Hepatocyte (in vitro differentiated cells): ENCODE data around the gene KIF11. TPM values are rescaled to one million over a fixed set of nuclear protein-coding genes. Genes with fewer than 3 reads are reported as not detected.
A peak's percentile ranks its signal among the peaks of the same experiment; 100 is the strongest.

Experiments
- DNase-seq: peaks from one replicate; pipeline ENCODE4 v3.0.0-alpha.2; 2016; ENCODE audit warnings: low spot score
- H2AFZ ChIP-seq: fragments of 200-600 bp; sonication (generic); 2 replicates; pipeline ENCODE4 v1.6.0; 2016; ENCODE audit warnings: antibody characterized with exemption, mild to moderate bottlenecking
- H3K27ac ChIP-seq: fragments of 200-600 bp; sonication (generic); 2 replicates; pipeline ENCODE4 v1.5.1; 2016; ENCODE audit warnings: mild to moderate bottlenecking
- H3K27me3 ChIP-seq: fragments of 200-600 bp; sonication (generic); 2 replicates; pipeline ENCODE4 v1.6.1; 2016
- H3K36me3 ChIP-seq: fragments of 200-600 bp; sonication (generic); replicated peaks from 2 replicates; pipeline ENCODE4 v1.5.1; 2016; ENCODE audit warnings: low read depth; ENCODE audit not compliant: insufficient read depth
- H3K4me1 ChIP-seq: fragments of 200-600 bp; sonication (generic); 2 replicates; pipeline ENCODE4 v1.5.1; 2016; ENCODE audit warnings: mild to moderate bottlenecking, moderate library complexity; ENCODE audit not compliant: insufficient read depth
- H3K4me2 ChIP-seq: fragments of 200-600 bp; sonication (generic); 2 replicates; pipeline ENCODE4 v1.6.0; 2016
- H3K4me3 ChIP-seq: fragments of 200-600 bp; sonication (generic); 2 replicates; pipeline ENCODE4 v1.5.1; 2016; ENCODE audit warnings: mild to moderate bottlenecking
- H3K79me2 ChIP-seq: fragments of 200-600 bp; sonication (generic); 2 replicates; pipeline ENCODE4 v1.6.0; 2017; ENCODE audit warnings: mild to moderate bottlenecking
- H3K9me2 ChIP-seq: fragments of 200-600 bp; sonication (generic); replicated peaks from 2 replicates; pipeline ENCODE4 v1.6.0; 2017; ENCODE audit warnings: mild to moderate bottlenecking; ENCODE audit not compliant: insufficient read depth
- H3K9me3 ChIP-seq: fragments of 200-600 bp; sonication (generic); 2 replicates; pipeline ENCODE4 v1.5.1; 2016; ENCODE audit warnings: low read depth, mild to moderate bottlenecking
- H4K20me1 ChIP-seq: fragments of 200-600 bp; sonication (generic); 2 replicates; pipeline ENCODE4 v1.6.0; 2016; ENCODE audit warnings: mild to moderate bottlenecking; ENCODE audit not compliant: insufficient read depth, poor library complexity, severe bottlenecking
- CTCF ChIP-seq: fragments of 200-600 bp; sonication (generic); IDR thresholded peaks from 2 replicates; pipeline ENCODE4 v1.5.1; 2016; ENCODE audit warnings: antibody characterized with exemption, mild to moderate bottlenecking; ENCODE audit not compliant: poor library complexity
- EZH2 ChIP-seq: fragments of 200-600 bp; sonication (generic); IDR thresholded peaks from 2 replicates; pipeline ENCODE4 v1.6.1; 2016; ENCODE audit warnings: antibody characterized with exemption, mild to moderate bottlenecking, borderline replicate concordance
- EZH2phosphoT487 ChIP-seq: fragments of 200-600 bp; sonication (generic); IDR thresholded peaks from one replicate; pipeline ENCODE4 v1.6.1; 2018; ENCODE audit warnings: antibody characterized with exemption, mild to moderate bottlenecking, low read depth, moderate library complexity; ENCODE audit not compliant: unreplicated experiment, severe bottlenecking
- WGBS: methylation state at CpG from one replicate; pipeline ENCODE4 v1.1.6; 2016; ENCODE audit warnings: low lambda C conversion rate; ENCODE audit errors: missing lambda C conversion rate; 5-methylcytosine and 5-hydroxymethylcytosine counted together
- polyA plus RNA-seq: library from polyadenylated mRNA; unstranded; fragments of >200 nt; fragmentation: Nextera tagmentation; extraction: Ambion mirVana; gene quantifications from 2 replicates; pipeline ENCODE4 v1.2.1, GENCODE V29; 2016
- total RNA-seq: library from RNA; depleted of rRNA; stranded (reverse); fragments of >200 nt; gene quantifications from 2 replicates; pipeline ENCODE4 v1.2.3, GENCODE V29; 2014

KIF11 gene
- total and polyA plus RNA-seq, 2 experiments from 2014 or later: 3.2 to 9.2 TPM

- H2AFZ ChIP-seq: no peak overlapping the region
- no peak overlapping the region for H3K4me2 ChIP-seq
- no peak overlapping the region for H3K27ac ChIP-seq
- H3K79me2 ChIP-seq: peaks cover 59% of the 10 kb centered on the region
- H3K9me3 ChIP-seq: no peaks in the 10 kb centered on the region
- no peaks in the 10 kb centered on the region for H3K36me3 ChIP-seq
- no peak for DNase-seq
- H3K4me1 ChIP-seq: no peaks in the 10 kb centered on the region
- no peaks in the 10 kb centered on the region for H3K9me2 ChIP-seq
- H3K4me3 ChIP-seq: no peak overlapping the region
- 85% methylated on average over 4 of the region's 4 CpGs for WGBS
- H4K20me1 ChIP-seq: peaks cover 3% of the 10 kb centered on the region
- H3K27me3 ChIP-seq: no peaks in the 10 kb centered on the region
- TF ChIP-seq EZH2: no peak
- no peak for TF ChIP-seq EZH2phosphoT487
Observed at GRCh38 chr10:92547676-92548075, 45.3 kb upstream of the KIF11 start.

GRCh38 chr10:92550924-92551323 lies 42.0 kb upstream of the KIF11 start:
- Histone ChIP-seq H3K36me3 (no peaks in the 10 kb centered on the region), H3K4me2 (no peak overlapping the region), H3K9me3 (peaks cover 4% of the 10 kb centered on the region), H3K9me2 (no peaks in the 10 kb centered on the region), H3K27ac (no peak overlapping the region), H3K4me1 (no peaks in the 10 kb centered on the region), H3K4me3 (no peak overlapping the region), H3K27me3 (no peaks in the 10 kb centered on the region), H3K79me2 (peaks cover 51% of the 10 kb centered on the region), H4K20me1 (no peaks in the 10 kb centered on the region), H2AFZ (no peak overlapping the region)
- WGBS: 66% methylated on average over 2 of the region's 2 CpGs
- TF ChIP-seq EZH2: no peak
- no peak for TF ChIP-seq EZH2phosphoT487
- TF ChIP-seq CTCF: no peak
- no peak for DNase-seq

- no peaks in the 10 kb centered on the region for H3K9me2 ChIP-seq
- H3K4me1 ChIP-seq: no peaks in the 10 kb centered on the region
- TF ChIP-seq CTCF (peak; percentile 9), EZH2 (no peak)
- H2AFZ ChIP-seq: no peak overlapping the region
- no peak for DNase-seq
- WGBS: 98% methylated on average over 5 of the region's 5 CpGs
- H3K27me3 ChIP-seq: no peaks in the 10 kb centered on the region
- no peak overlapping the region for H3K27ac ChIP-seq
- H3K9me3 ChIP-seq: peaks cover 4% of the 10 kb centered on the region
- H3K36me3 ChIP-seq: no peaks in the 10 kb centered on the region
- no peak overlapping the region for H3K4me2 ChIP-seq
- peaks cover 46% of the 10 kb centered on the region for H3K79me2 ChIP-seq
- H4K20me1 ChIP-seq: no peaks in the 10 kb centered on the region
- no peak overlapping the region for H3K4me3 ChIP-seq
Observed at GRCh38 chr10:92552310-92552709, 40.6 kb upstream of the KIF11 start.

GRCh38 chr10:92553959-92554358 lies 39.0 kb upstream of the KIF11 start:
- H3K36me3 ChIP-seq: no peaks in the 10 kb centered on the region
- TF ChIP-seq CTCF (no peak), EZH2phosphoT487 (no peak), EZH2 (no peak)
- H3K9me2 ChIP-seq: no peaks in the 10 kb centered on the region
- no peak overlapping the region for H3K4me2 ChIP-seq
- no peak overlapping the region for H3K27ac ChIP-seq
- H3K79me2 ChIP-seq: peaks cover 43% of the 10 kb centered on the region
- H3K4me1 ChIP-seq: no peaks in the 10 kb centered on the region
- H2AFZ ChIP-seq: no peak overlapping the region
- no peak for DNase-seq
- H3K4me3 ChIP-seq: no peak overlapping the region
- H4K20me1 ChIP-seq: no peaks in the 10 kb centered on the region
- 98% methylated on average over 2 of the region's 2 CpGs for WGBS
- no peaks in the 10 kb centered on the region for H3K27me3 ChIP-seq
- peaks cover 4% of the 10 kb centered on the region for H3K9me3 ChIP-seq
